Measurements from ENCODE around the gene FGD2. TPM values are rescaled to one million over a fixed set of nuclear protein-coding genes. Genes with fewer than 3 reads are reported as not detected.

FGD2 gene
- polyA plus RNA-seq, 1 donor from 2014 or later, result not detected

DNA sequence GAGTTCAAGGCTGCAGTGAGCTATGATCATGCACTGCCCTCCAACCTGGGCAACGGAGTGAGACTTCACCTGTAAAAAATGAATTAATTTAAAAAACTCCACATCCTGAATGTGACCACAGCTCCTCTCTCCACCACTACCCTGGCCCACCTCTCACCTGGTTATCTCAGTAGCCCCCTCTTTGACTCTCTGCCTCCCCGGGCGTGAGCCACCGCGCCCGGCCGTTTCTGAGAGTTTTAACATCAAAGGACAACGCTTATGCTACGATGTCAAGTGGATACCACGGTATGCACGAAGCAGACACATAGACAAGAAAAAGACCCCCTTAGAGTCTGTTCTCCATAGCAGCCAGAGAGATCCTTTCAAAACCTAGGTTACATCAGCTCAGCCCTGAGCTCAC is 48.7 kb downstream of the FGD2 start:
- H3K9me2 ChIP-seq (ENCODE audit: insufficient read depth, low read length), result no peaks in the 10 kb centered on the region
- no peaks in the 10 kb centered on the region for H4K20me1 ChIP-seq (ENCODE audit: insufficient read depth)
- no peaks in the 10 kb centered on the region for H3K79me2 ChIP-seq (replicated peaks; ENCODE audit: insufficient read depth, low read length)
- no peak overlapping the region for H3K9ac ChIP-seq (ENCODE audit: low read length)
- TF ChIP-seq EP300 (conservative IDR thresholded peaks at IDR 0.05; ENCODE audit: poor library complexity, severe bottlenecking) (no peak), TAF1 (IDR thresholded peaks at IDR 0.05; ENCODE audit: low read depth) (no peak), MXI1 (conservative IDR thresholded peaks at IDR 0.05; ENCODE audit: poor library complexity, severe bottlenecking) (no peak), SMC3 (conservative IDR thresholded peaks at IDR 0.05; ENCODE audit: poor library complexity) (no peak), POLR2AphosphoS5 (IDR thresholded peaks at IDR 0.05) (no peak), EZH2 (IDR thresholded peaks at IDR 0.05; ENCODE audit: borderline replicate concordance, insufficient read depth, low read length, poor library complexity, severe bottlenecking) (no peak), RAD21 (conservative IDR thresholded peaks at IDR 0.05) (no peak)
- TF ChIP-seq, protein P1, sequence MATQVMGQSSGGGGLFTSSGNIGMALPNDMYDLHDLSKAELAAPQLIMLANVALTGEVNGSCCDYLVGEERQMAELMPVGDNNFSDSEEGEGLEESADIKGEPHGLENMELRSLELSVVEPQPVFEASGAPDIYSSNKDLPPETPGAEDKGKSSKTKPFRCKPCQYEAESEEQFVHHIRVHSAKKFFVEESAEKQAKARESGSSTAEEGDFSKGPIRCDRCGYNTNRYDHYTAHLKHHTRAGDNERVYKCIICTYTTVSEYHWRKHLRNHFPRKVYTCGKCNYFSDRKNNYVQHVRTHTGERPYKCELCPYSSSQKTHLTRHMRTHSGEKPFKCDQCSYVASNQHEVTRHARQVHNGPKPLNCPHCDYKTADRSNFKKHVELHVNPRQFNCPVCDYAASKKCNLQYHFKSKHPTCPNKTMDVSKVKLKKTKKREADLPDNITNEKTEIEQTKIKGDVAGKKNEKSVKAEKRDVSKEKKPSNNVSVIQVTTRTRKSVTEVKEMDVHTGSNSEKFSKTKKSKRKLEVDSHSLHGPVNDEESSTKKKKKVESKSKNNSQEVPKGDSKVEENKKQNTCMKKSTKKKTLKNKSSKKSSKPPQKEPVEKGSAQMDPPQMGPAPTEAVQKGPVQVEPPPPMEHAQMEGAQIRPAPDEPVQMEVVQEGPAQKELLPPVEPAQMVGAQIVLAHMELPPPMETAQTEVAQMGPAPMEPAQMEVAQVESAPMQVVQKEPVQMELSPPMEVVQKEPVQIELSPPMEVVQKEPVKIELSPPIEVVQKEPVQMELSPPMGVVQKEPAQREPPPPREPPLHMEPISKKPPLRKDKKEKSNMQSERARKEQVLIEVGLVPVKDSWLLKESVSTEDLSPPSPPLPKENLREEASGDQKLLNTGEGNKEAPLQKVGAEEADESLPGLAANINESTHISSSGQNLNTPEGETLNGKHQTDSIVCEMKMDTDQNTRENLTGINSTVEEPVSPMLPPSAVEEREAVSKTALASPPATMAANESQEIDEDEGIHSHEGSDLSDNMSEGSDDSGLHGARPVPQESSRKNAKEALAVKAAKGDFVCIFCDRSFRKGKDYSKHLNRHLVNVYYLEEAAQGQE (IDR thresholded peaks at IDR 0.05; ENCODE audit: borderline replicate concordance), result no peak
- TF ChIP-seq, protein P2, sequence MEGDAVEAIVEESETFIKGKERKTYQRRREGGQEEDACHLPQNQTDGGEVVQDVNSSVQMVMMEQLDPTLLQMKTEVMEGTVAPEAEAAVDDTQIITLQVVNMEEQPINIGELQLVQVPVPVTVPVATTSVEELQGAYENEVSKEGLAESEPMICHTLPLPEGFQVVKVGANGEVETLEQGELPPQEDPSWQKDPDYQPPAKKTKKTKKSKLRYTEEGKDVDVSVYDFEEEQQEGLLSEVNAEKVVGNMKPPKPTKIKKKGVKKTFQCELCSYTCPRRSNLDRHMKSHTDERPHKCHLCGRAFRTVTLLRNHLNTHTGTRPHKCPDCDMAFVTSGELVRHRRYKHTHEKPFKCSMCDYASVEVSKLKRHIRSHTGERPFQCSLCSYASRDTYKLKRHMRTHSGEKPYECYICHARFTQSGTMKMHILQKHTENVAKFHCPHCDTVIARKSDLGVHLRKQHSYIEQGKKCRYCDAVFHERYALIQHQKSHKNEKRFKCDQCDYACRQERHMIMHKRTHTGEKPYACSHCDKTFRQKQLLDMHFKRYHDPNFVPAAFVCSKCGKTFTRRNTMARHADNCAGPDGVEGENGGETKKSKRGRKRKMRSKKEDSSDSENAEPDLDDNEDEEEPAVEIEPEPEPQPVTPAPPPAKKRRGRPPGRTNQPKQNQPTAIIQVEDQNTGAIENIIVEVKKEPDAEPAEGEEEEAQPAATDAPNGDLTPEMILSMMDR (IDR thresholded peaks at IDR 0.05; ENCODE audit: poor library complexity, severe bottlenecking), result no peak
- H3K4me2 ChIP-seq (ENCODE audit: low read length), result no peak overlapping the region
- H3K4me3 ChIP-seq (ENCODE audit: low read length), result no peak overlapping the region
- H3K27ac ChIP-seq (ENCODE audit: low read length), result no peak overlapping the region
- no peaks in the 10 kb centered on the region for H3K27me3 ChIP-seq (ENCODE audit: insufficient read depth, low read depth, low read length)
- no peaks in the 10 kb centered on the region for H3K36me3 ChIP-seq (ENCODE audit: insufficient read depth, low read length)
- H2AFZ ChIP-seq (ENCODE audit: low read depth, low read length), result no peak overlapping the region
- H3F3A ChIP-seq (ENCODE audit: insufficient read depth, low read length, poor library complexity, severe bottlenecking), result no peaks in the 10 kb centered on the region
- H3K9me3 ChIP-seq (ENCODE audit: low read length), result no peaks in the 10 kb centered on the region

DNA sequence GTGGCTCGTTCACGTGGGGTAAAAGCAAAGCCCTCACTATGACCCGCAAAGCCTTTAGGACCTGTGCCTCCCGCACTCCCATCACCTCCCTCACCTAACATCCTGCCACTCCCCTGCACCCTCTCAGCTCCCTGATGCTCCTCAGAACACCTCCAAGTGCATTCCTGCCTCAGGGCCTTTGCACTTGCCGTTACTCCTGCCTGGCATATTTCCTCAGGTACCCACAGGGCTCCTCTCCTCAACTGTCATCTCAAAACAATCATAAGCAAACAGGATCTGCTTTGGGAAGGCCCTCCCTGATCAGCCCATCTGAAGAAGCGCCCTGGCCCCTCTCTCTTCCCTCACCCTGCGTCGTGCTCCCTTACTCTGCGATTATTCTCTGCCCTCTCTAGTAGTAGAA is 49.1 kb downstream of the FGD2 start:
- no peaks in the 10 kb centered on the region for H3F3A ChIP-seq (ENCODE audit: insufficient read depth, low read length, poor library complexity, severe bottlenecking)
- H3K4me3 ChIP-seq (ENCODE audit: low read length), result no peak overlapping the region
- TF ChIP-seq RAD21 (conservative IDR thresholded peaks at IDR 0.05) (no peak), POLR2AphosphoS5 (IDR thresholded peaks at IDR 0.05) (no peak), MXI1 (conservative IDR thresholded peaks at IDR 0.05; ENCODE audit: poor library complexity, severe bottlenecking) (no peak), TAF1 (IDR thresholded peaks at IDR 0.05; ENCODE audit: low read depth) (no peak), EP300 (conservative IDR thresholded peaks at IDR 0.05; ENCODE audit: poor library complexity, severe bottlenecking) (no peak)

DNA sequence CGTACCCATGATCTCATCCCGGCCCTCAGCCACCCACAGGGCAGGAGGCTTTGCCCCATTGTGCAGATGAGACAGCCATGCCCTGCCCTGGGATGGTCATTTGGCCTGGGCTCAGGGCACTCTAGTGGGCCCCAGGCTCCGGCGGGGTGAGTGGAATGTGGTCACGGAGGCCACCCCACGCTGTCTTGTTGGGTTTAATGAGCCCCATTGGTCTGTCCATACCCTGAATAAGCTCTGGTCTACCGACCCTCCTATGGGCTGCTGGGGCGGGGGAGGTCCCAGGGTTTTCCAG is 50.6 kb downstream of the FGD2 start:
- TF ChIP-seq POLR2AphosphoS5 (IDR thresholded peaks at IDR 0.05) (no peak), MXI1 (conservative IDR thresholded peaks at IDR 0.05; ENCODE audit: poor library complexity, severe bottlenecking) (no peak), EP300 (conservative IDR thresholded peaks at IDR 0.05; ENCODE audit: poor library complexity, severe bottlenecking) (no peak), TAF1 (IDR thresholded peaks at IDR 0.05; ENCODE audit: low read depth) (no peak), EZH2 (IDR thresholded peaks at IDR 0.05; ENCODE audit: borderline replicate concordance, insufficient read depth, low read length, poor library complexity, severe bottlenecking) (no peak)
- TF ChIP-seq, protein P2 (IDR thresholded peaks at IDR 0.05; ENCODE audit: poor library complexity, severe bottlenecking), result no peak
- Histone ChIP-seq H3K9ac (ENCODE audit: low read length) (no peak overlapping the region), H3K27me3 (ENCODE audit: insufficient read depth, low read depth, low read length) (no peaks in the 10 kb centered on the region), H3K9me2 (ENCODE audit: insufficient read depth, low read length) (no peaks in the 10 kb centered on the region), H3K79me2 (replicated peaks; ENCODE audit: insufficient read depth, low read length) (no peaks in the 10 kb centered on the region), H3K4me3 (ENCODE audit: low read length) (no peak overlapping the region), H3K36me3 (ENCODE audit: insufficient read depth, low read length) (no peaks in the 10 kb centered on the region), H3K4me2 (ENCODE audit: low read length) (no peak overlapping the region), H4K20me1 (ENCODE audit: insufficient read depth) (no peaks in the 10 kb centered on the region), H3F3A (ENCODE audit: insufficient read depth, low read length, poor library complexity, severe bottlenecking) (no peaks in the 10 kb centered on the region), H3K27ac (ENCODE audit: low read length) (no peak overlapping the region), H2AFZ (ENCODE audit: low read depth, low read length) (no peak overlapping the region), H3K9me3 (ENCODE audit: low read length) (no peaks in the 10 kb centered on the region)

More for the DNA sequence above, 49.1 kb downstream of the FGD2 start:
- H3K27ac ChIP-seq (ENCODE audit: low read length), result no peak overlapping the region
- H3K9ac ChIP-seq (ENCODE audit: low read length), result no peak overlapping the region
- H3K27me3 ChIP-seq (ENCODE audit: insufficient read depth, low read depth, low read length), result no peaks in the 10 kb centered on the region
- H3K36me3 ChIP-seq (ENCODE audit: insufficient read depth, low read length), result no peaks in the 10 kb centered on the region
- H2AFZ ChIP-seq (ENCODE audit: low read depth, low read length), result no peak overlapping the region
- no peaks in the 10 kb centered on the region for H3K9me2 ChIP-seq (ENCODE audit: insufficient read depth, low read length)
- no peaks in the 10 kb centered on the region for H3K9me3 ChIP-seq (ENCODE audit: low read length)
- H3K79me2 ChIP-seq (replicated peaks; ENCODE audit: insufficient read depth, low read length), result no peaks in the 10 kb centered on the region
- no peak overlapping the region for H3K4me2 ChIP-seq (ENCODE audit: low read length)
- no peaks in the 10 kb centered on the region for H4K20me1 ChIP-seq (ENCODE audit: insufficient read depth)

Measured in neural cell (in vitro differentiated cells).